AG04450 (cell line): Measurements from ENCODE around the gene PPP2R1A. TPM values are rescaled to one million over a fixed set of nuclear protein-coding genes. Genes with fewer than 3 reads are reported as not detected.

Experiments
- CTCF ChIA-PET: fragments of 300-600, 350-600 bp; formaldehyde crosslinking; extraction: SDS; loops from one replicate; lab custom pipeline; 2022; ENCODE audit warnings: antibody characterized with exemption, inconsistent platforms; lab: Charles Lee
- POLR2A ChIA-PET: fragments of 350-600 bp; formaldehyde crosslinking; extraction: SDS; loops from one replicate; lab custom pipeline; 2021; ENCODE audit warnings: antibody characterized with exemption, inconsistent platforms; lab: Yijun Ruan, JAX
- DNase-seq: peaks from one replicate; pipeline ENCODE4 v3.0.0-alpha.2; 2011; ENCODE audit warnings: low read depth, low spot score
- H3K27ac ChIP-seq: one replicate; pipeline ENCODE4 v1.5.1; 2012; ENCODE audit warnings: low read depth, low read length, control low read depth
- H3K27me3 ChIP-seq: one replicate; pipeline ENCODE4 v1.6.0; 2012; ENCODE audit warnings: low read length; ENCODE audit not compliant: control insufficient read depth, insufficient read depth
- H3K4me3 ChIP-seq: 2 replicates; pipeline ENCODE4 v1.5.1; 2011; ENCODE audit warnings: mild to moderate bottlenecking, low read depth, low read length, control low read depth
- H3K9me3 ChIP-seq: 2 replicates; pipeline ENCODE4 v1.5.1; 2012; ENCODE audit warnings: low read length; ENCODE audit not compliant: control insufficient read depth, insufficient read depth
- polyA plus RNA-seq: library from polyadenylated mRNA; depleted of rRNA; stranded (reverse); fragments of >200 nt; gene quantifications from 2 replicates; pipeline ENCODE4 v1.2.3, GENCODE V29; 2011
- TF ChIP-seq, protein P1 (sequence below): IDR thresholded peaks from 2 replicates; pipeline ENCODE4 v1.5.1; 2011; ENCODE audit warnings: low read depth, low read length, control low read depth, inconsistent platforms

PPP2R1A gene
- polyA plus RNA-seq, 1 experiment: 158 TPM

DNA sequence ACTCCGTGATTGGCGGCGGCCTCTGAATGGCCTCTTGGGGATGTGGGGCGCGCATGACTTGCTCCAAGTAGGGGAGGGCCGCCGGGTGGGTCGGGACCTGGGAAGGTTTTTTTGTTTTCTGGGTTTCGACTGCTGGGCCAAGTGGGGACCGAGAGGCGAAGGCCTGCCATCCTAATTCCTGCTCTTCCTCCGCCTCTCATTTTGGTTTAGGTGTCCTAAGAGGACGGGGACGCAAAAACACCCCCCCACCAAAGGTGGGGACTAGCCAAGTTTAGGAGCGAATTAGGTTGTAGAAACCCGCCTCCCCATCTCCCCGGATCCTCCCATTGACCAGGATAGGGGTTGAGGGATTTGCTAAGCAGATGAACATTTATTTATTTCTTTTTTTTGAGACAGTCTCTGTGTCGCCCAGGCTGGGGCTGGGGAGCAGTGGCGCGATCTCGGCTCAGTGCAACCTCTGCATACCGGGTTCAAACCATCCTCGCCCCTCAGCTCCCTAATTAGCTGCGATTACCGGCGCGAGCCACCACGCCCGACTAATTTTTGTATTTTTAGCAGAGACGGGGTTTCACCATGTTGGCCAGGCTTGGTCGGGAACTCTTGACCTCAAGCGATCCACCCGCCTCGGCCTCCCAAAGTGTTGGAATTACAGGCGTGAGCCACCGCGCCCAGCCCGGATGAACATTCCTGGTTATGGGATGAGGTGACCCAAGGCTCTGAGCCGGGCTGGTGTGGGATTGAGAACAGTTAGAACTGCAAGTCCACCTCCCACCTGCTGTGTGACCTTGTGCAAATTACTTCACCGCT is 838 bp downstream of the PPP2R1A start:
- no peak for DNase-seq
- ChIA-PET CTCF (no interaction called here), POLR2A (interaction anchor here (1.4 kb wide), 1 partner anchor 51 kb away, joined by 5 read pairs; the partner anchor contains the start of gene ZNF616)
- Histone ChIP-seq H3K27me3 (no peaks in the 10 kb centered on the region), H3K27ac (peak overlapping the region; percentile 94), H3K4me3 (peak overlapping the region; percentile 93), H3K9me3 (no peaks in the 10 kb centered on the region; the same call in 1 of the 2 replicates)
- TF ChIP-seq, protein P1, sequence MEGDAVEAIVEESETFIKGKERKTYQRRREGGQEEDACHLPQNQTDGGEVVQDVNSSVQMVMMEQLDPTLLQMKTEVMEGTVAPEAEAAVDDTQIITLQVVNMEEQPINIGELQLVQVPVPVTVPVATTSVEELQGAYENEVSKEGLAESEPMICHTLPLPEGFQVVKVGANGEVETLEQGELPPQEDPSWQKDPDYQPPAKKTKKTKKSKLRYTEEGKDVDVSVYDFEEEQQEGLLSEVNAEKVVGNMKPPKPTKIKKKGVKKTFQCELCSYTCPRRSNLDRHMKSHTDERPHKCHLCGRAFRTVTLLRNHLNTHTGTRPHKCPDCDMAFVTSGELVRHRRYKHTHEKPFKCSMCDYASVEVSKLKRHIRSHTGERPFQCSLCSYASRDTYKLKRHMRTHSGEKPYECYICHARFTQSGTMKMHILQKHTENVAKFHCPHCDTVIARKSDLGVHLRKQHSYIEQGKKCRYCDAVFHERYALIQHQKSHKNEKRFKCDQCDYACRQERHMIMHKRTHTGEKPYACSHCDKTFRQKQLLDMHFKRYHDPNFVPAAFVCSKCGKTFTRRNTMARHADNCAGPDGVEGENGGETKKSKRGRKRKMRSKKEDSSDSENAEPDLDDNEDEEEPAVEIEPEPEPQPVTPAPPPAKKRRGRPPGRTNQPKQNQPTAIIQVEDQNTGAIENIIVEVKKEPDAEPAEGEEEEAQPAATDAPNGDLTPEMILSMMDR: no peak

DNA sequence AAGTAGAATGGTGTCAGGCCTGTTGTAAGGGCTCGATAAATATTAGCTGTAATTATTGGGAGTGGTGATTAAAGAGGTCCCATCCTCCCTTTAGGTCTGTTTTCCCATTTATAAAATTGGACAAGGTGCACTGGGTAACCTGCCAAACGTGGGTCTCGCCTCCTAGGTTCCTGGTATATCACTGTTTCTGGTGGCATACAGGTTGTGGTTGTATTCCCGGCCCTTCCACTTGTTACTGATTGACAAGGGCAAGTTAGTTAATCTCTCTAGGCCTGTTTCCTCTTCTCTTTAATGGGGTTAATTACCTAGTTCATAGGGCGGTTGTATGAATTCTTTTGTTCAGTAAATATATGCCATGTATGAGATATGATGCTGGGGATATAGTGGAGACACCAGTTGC is 1.5 kb downstream of the PPP2R1A start:
- Histone ChIP-seq H3K27ac (peak overlapping the region; percentile 11), H3K27me3 (no peaks in the 10 kb centered on the region), H3K9me3 (no peaks in the 10 kb centered on the region; the same call in 1 of the 2 replicates), H3K4me3 (peak overlapping the region; percentile 93)
- DNase-seq: no peak
- ChIA-PET CTCF (no interaction called here), POLR2A (no interaction called here)
- TF ChIP-seq, protein P1: no peak

DNA sequence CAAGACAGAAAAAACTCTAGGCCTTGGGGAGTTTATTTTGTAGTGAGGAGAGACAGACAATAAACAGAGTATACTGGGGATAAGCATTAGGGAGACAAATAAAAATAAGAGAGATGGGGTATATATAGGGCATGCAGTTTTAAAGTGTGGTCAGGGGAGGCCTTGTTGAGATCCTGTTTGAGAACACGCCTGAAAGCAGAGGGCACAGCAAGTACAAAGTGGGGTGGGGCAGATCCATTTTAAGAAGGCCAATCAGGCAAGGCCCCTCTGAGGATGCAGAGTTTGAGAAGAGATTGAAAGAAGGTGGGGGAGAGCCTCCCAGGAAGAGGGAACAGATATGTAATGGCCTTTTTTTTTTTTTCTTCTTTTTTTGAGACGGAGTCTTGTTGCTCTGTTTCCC is 2.1 kb downstream of the PPP2R1A start:
- H3K9me3 ChIP-seq: no peaks in the 10 kb centered on the region; the same call in 1 of the 2 replicates
- no peak for DNase-seq
- no peak overlapping the region for H3K27ac ChIP-seq
- TF ChIP-seq, protein P1: no peak
- H3K27me3 ChIP-seq: no peaks in the 10 kb centered on the region
- POLR2A ChIA-PET: no interaction called here
- H3K4me3 ChIP-seq: peak overlapping the region; percentile 2; the same call in 1 of the 2 replicates
- CTCF ChIA-PET: no interaction called here

DNA sequence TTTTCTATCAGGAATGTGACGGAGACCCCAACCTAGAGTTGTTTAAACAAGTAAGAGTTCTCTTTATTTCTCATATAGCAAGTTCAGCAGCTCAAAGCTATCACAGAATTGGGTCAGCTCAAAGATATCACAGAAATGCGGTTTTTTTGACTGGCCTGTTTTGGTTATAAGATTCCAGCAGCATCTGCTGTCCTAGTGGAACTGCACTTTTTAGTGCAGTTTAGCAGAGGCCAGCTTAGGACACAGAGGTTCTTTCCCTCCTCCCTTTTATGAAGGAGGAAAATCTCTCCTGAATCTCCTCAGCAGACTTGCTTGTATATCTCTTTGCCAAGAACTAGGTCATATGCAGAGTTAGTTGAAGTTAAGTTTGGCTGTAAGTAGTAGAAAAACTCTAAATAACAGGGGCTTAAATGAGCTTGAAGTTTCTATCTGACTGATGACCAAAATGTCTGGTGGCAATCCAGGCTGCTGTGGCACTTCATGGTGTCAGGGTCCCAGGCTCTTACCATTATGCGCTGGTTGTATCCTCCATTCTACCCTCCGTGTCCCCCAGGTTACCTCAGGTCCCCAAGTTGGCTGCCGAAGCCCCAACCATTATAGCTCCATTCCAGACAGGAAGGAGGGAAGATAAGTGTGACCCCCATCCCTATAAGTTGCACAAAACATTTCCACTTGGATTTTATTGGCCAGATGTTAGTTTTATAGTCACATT is 6.6 kb downstream of the PPP2R1A start:
- H3K9me3 ChIP-seq: no peaks in the 10 kb centered on the region; the same call in 1 of the 2 replicates
- no peak overlapping the region for H3K4me3 ChIP-seq
- DNase-seq: no peak
- CTCF ChIA-PET: interaction anchor here (1.7 kb wide), 1 partner anchor 41 kb away, joined by 4 read pairs; no protein-coding TSS in a partner anchor
- no peak overlapping the region for H3K27ac ChIP-seq
- H3K27me3 ChIP-seq: no peaks in the 10 kb centered on the region
- TF ChIP-seq, protein P1: no peak
- POLR2A ChIA-PET: no interaction called here

DNA sequence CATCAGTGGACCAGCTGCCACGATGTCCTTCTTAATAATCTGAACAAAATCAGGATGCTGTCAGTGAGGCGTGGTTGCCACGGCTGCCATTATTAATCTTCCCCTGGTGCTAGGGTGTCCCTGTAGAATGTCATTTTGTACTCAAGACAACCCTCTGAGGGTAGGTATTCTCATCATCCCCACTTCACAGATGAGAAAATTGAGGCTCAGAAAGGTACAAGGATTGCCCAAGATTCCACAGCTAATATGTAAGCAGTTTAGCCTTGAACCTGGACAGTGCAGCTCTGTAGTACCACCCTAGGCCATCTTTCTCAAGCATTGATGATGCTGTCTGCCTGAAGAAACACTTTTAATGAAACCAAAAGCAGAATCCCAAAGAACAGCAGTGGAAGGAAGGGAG is 8.1 kb downstream of the PPP2R1A start:
- TF ChIP-seq, protein P1: no peak
- ChIA-PET POLR2A (no interaction called here), CTCF (no interaction called here)
- H3K4me3 ChIP-seq: no peak overlapping the region
- no peaks in the 10 kb centered on the region; the same call in 1 of the 2 replicates for H3K9me3 ChIP-seq
- H3K27ac ChIP-seq: no peak overlapping the region
- no peaks in the 10 kb centered on the region for H3K27me3 ChIP-seq
- no peak for DNase-seq
